Small intestine (tissue), 7 donors: ENCODE results near the gene ABL1. TPM values are rescaled to one million over a fixed set of nuclear protein-coding genes. Genes with fewer than 3 reads are reported as not detected.
"Not testable (repeated sequence)": the region's sequence is repeated elsewhere in the genome, so short reads cannot be mapped to it uniquely, and the experiment has no call there.

Experiments
- DNase-seq, 2 donors: peaks; one replicate each; pipeline versions ENCODE4 v3.0.0 to v3.0.0-alpha.2; 2013
- FAIRE-seq: peaks from 2 replicates; lab custom pipeline; 2012; peaks lifted over from hg19 to GRCh38; lab: Jason Lieb, UNC
- H3K27ac ChIP-seq, 3 donors: one replicate each; pipeline ENCODE4 v1.5.1; 2013; ENCODE audit warnings: low read length in 2 of 3, mild to moderate bottlenecking in 2 of 3, control low read depth in 1 of 3, inconsistent platforms in 1 of 3, low read depth in 1 of 3, moderate library complexity in 1 of 3
- H3K27me3 ChIP-seq, 3 donors: one replicate each; pipeline ENCODE4 v1.6.1; 2013; ENCODE audit warnings: low read length in 3 of 3, inconsistent platforms in 1 of 3; ENCODE audit not compliant: control insufficient read depth in 3 of 3, insufficient read depth in 3 of 3
- H3K36me3 ChIP-seq, 3 donors: one replicate each; pipeline ENCODE4 v1.6.1; 2013; ENCODE audit warnings: low read length in 3 of 3, inconsistent platforms in 1 of 3, low read depth in 1 of 3, mild to moderate bottlenecking in 1 of 3, moderate library complexity in 1 of 3; ENCODE audit not compliant: control insufficient read depth in 3 of 3, insufficient read depth in 2 of 3
- H3K4me1 ChIP-seq, 3 donors: one replicate each; pipeline ENCODE4 v1.6.1; 2013; ENCODE audit warnings: low read length in 2 of 3, inconsistent platforms in 1 of 3, low read depth in 1 of 3, mild to moderate bottlenecking in 1 of 3, moderate library complexity in 1 of 3; ENCODE audit not compliant: control insufficient read depth in 3 of 3, insufficient read depth in 2 of 3
- H3K4me3 ChIP-seq, 3 donors: one replicate each; pipeline ENCODE4 v1.5.1; 2013; ENCODE audit warnings: low read length in 3 of 3, control low read depth in 1 of 3, inconsistent platforms in 1 of 3, low read depth in 1 of 3, mild to moderate bottlenecking in 1 of 3, moderate library complexity in 1 of 3
- H3K9me3 ChIP-seq, 2 donors: one replicate each; pipeline ENCODE4 v1.6.1; 2013; ENCODE audit warnings: low read depth in 1 of 2, low read length in 1 of 2; ENCODE audit not compliant: control insufficient read depth in 2 of 2, insufficient read depth in 1 of 2
- WGBS, 3 donors: extraction: QIAGEN DNeasy Blood & Tissue Kit; methylation state at CpG; one replicate each; pipeline ENCODE4 v1.1.7; 2013; 5-methylcytosine and 5-hydroxymethylcytosine counted together
- polyA plus RNA-seq, 4 donors: library from polyadenylated mRNA; stranded (reverse) in 3 of 4; unstranded in 1 of 4; fragments of 200-250 nt in 3 of 4; fragments of 120-200 nt in 1 of 4; gene quantifications; one replicate each; pipeline versions ENCODE4 v1.2.1 to v1.2.3, GENCODE V29; 2013
- donor health status: healthy with polysubstance abuse.
- donor health status: control.
- donor health status: control.
- donor health status: Bipolar disorder and iron deficiency.
- donor health status: healthy.

ABL1 gene
- polyA plus RNA-seq, 4 donors, result 8.7 to 58.1 (median 28.1) TPM

DNA sequence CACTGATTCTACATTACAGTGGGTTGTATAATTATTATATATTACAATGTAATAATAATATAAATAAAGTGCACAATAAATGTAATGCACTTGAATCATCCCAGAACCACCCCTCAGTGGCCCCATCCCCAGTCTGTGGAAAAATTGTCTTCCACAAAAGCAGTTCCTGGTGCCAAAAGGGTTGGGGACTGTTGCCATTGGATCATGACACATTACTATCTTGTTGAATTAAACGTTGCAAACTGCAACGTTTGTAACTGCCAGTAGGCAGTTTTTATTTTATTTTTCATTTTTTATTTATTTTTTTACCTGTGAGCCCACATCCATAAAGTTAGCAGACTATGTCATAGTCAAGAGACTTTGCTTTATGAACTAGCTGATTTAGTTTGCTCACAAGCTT lies 41.0 kb upstream of the ABL1 start:
- H3K27me3 ChIP-seq, FAIRE-seq, H3K36me3 ChIP-seq, H3K27ac ChIP-seq, DNase-seq, H3K4me3 ChIP-seq, H3K4me1 ChIP-seq: not testable (repeated sequence)
- peaks cover 0 to 14% of the 10 kb centered on the region in 2 donors for H3K9me3 ChIP-seq
- 44 to 55% (median 45%) methylated on average over 2 of the region's 2 CpGs for WGBS, 3 donors

GRCh38 chr9:130794423-130794822 lies 40.6 kb upstream of the ABL1 start:
- not testable (repeated sequence) for H3K4me3 ChIP-seq, H3K27me3 ChIP-seq, H3K27ac ChIP-seq, FAIRE-seq, H3K36me3 ChIP-seq, DNase-seq, H3K4me1 ChIP-seq
- H3K9me3 ChIP-seq, result peaks cover 0 to 12% of the 10 kb centered on the region in 2 donors
- WGBS, 3 donors, result 71 to 87% (median 73%) methylated on average over 3 of the region's 3 CpGs

DNA sequence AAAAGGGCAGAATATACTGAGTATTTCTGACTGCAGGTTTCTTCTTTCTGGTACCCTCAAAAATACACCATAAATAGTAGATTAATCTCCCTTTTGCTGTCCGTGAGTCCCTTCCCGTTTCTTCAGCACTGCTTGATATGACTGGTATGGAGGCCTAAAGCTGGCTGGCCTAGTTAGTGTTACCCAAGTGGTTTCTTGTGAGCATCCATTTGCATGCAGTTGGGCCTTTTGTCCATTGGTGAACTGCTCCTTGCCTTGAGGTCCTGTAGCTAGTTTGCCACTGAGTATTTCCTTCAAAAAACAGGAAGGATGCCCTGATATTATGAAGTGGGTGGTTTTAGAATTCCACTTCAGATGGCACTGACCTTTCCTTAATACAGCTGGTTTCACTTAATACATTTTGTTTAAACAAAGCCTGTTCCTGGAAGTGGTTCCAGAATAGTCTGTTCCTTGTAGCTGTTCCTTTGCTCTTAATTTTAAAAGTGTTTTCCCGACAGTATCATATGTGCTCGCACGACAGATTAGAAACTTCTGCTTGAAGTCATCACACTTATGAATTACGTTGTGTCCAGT lies 40.0 kb upstream of the ABL1 start:
- no peak for FAIRE-seq
- peaks cover 0 to 4% (median 4%) of the 10 kb centered on the region in 3 donors for H3K4me1 ChIP-seq
- H3K9me3 ChIP-seq, result peaks cover 0 to 9% of the 10 kb centered on the region in 2 donors
- peaks cover 0 to 7% (median 0%) of the 10 kb centered on the region in 3 donors for H3K36me3 ChIP-seq
- DNase-seq, result no peak
- H3K27ac ChIP-seq, result peak overlapping the region in 1 of 3 donors; percentile 78
- H3K4me3 ChIP-seq, result no peak overlapping the region
- no peaks in the 10 kb centered on the region for H3K27me3 ChIP-seq
- 64 to 89% (median 81%) methylated on average over 6 of the region's 6 CpGs for WGBS, 3 donors

GRCh38 chr9:130803116-130803515 lies 31.9 kb upstream of the ABL1 start:
- not testable (repeated sequence) for H3K4me1 ChIP-seq, H3K27ac ChIP-seq, H3K4me3 ChIP-seq, H3K27me3 ChIP-seq, H3K36me3 ChIP-seq, H3K9me3 ChIP-seq, DNase-seq, FAIRE-seq
- WGBS, 3 donors, result 94 to 97% (median 97%) methylated on average over 11 of the region's 11 CpGs

- DNase-seq (no peak), FAIRE-seq (no peak)
- H3K27me3 ChIP-seq, result no peaks in the 10 kb centered on the region
- no peak overlapping the region for H3K27ac ChIP-seq
- H3K9me3 ChIP-seq, result peaks cover 0 to 9% of the 10 kb centered on the region in 2 donors
- no peaks in the 10 kb centered on the region for H3K4me1 ChIP-seq
- peaks cover 0 to 11% (median 0%) of the 10 kb centered on the region in 3 donors for H3K36me3 ChIP-seq
- WGBS, 3 donors, result 37 to 72% (median 69%) methylated on average over 1 of the region's 1 CpG
- H3K4me3 ChIP-seq, result no peak overlapping the region
Observed at GRCh38 chr9:130805510-130806326, 29.3 kb upstream of the ABL1 start.

DNA sequence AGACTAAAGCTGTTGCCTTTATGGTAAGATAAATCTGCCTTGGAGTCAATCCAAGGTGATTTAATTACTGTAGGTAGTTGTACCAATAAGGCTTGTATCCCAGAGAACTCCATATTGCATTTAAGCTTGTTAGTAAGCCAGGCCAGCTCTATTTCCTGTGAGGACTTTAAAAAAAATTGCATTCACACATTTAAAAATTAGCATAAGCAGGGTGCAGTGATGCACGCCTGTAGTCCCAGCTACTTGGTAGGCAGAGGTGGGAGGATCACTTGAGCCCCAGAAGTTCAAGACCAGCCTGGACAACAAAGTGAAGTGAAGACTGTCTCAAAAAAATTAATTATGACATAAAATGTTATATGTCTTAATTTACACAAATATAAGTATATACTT lies 28.7 kb upstream of the ABL1 start:
- H3K4me1 ChIP-seq, result no peaks in the 10 kb centered on the region
- no peak overlapping the region for H3K4me3 ChIP-seq
- peaks cover 0 to 12% of the 10 kb centered on the region in 2 donors for H3K9me3 ChIP-seq
- WGBS, 3 donors, result 86 to 100% (median 92%) methylated on average over 1 of the region's 1 CpG
- no peaks in the 10 kb centered on the region for H3K27me3 ChIP-seq
- peaks cover 0 to 10% (median 0%) of the 10 kb centered on the region in 3 donors for H3K36me3 ChIP-seq
- FAIRE-seq, result no peak
- no peak for DNase-seq
- H3K27ac ChIP-seq, result no peak overlapping the region

DNA sequence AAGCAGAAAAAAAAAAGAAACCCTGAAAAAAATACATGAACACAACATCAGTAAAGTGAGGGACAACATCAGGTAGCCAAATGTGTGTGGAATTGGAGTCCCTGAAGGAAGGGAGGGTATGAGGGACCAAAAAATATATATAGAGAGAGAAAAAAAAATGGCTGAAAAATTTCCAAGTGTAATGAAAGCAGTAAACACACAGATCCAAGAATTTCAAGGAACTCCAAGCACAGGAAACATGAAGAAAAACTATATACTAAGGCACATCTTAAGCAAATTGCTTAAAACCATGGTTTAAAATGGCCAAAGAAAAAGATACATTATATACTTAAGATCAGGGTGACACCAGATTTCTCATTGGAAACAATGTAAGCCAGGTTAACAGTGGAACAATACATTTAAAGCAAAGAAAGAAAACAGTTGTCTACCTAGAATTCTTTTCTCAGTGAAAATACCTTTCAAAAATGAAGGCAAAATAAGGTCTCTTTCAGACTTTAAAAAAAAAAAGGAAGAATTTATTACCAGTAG lies 24.4 kb upstream of the ABL1 start:
- no peak for FAIRE-seq

GRCh38 chr9:130815242-130815808 lies 19.7 kb upstream of the ABL1 start:
- Histone ChIP-seq H3K27me3 (no peaks in the 10 kb centered on the region), H3K36me3 (no peaks in the 10 kb centered on the region), H3K4me1 (no peaks in the 10 kb centered on the region), H3K4me3 (no peak overlapping the region), H3K9me3 (peaks cover 0 to 5% of the 10 kb centered on the region in 2 donors), H3K27ac (no peak overlapping the region)
- no peak for DNase-seq
- WGBS, 3 donors, result 86 to 95% (median 92%) methylated on average over 9 of the region's 9 CpGs
- no peak for FAIRE-seq

More for the DNA sequence above, 24.4 kb upstream of the ABL1 start:
- Histone ChIP-seq H3K27ac (no peak overlapping the region), H3K27me3 (no peaks in the 10 kb centered on the region), H3K9me3 (peaks cover 0 to 12% of the 10 kb centered on the region in 2 donors), H3K4me1 (no peaks in the 10 kb centered on the region), H3K36me3 (peaks cover 0 to 6% (median 0%) of the 10 kb centered on the region in 3 donors), H3K4me3 (no peak overlapping the region)
- no peak for DNase-seq
